ENCODE measurements around the gene PTGDR2. TPM values are rescaled to one million over a fixed set of nuclear protein-coding genes. Genes with fewer than 3 reads are reported as not detected.

The PTGDR2 gene
- total RNA-seq, 2 donors from 2014 or later: 0.34 to 0.46 TPM

DNA sequence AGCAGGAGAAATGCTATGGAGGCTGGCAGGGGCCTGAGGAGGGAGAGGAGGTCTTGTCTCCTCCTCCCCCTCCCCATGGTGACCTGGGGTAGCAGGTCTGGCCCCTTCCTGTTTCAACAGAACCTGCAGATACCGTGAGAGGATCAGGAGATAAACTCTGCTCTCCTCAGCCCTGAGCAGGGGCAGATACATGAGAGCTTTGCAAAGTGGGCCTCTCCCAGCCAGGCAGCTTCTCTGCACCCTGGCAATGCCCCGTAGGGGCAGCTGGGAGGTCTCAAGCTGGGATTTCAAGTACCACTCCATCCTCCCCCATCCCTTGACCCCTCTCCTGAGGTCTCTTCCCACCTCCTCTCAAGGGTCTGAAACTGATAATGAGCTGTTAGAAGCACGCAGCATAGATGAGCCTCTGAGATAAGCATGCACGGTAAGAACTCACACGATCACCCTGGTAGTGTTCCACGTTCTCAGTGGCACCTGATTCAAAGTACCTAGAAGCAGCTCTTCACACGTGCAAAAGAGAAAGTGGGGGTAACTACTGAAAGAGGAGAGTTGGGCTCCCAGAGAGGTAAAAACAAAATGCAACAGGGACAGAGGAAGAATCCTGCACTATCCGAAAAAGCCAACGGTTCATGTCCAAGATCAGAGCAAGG lies 18.8 kb downstream of the PTGDR2 start:
- Histone ChIP-seq H3K9me3 (no peaks in the 10 kb centered on the region), H3K4me1 (replicated peaks) (no peaks in the 10 kb centered on the region), H3K4me3 (no peak overlapping the region), H3K27me3 (replicated peaks; ENCODE audit: insufficient read depth) (no peaks in the 10 kb centered on the region), H3K27ac (no peak overlapping the region), H3K36me3 (no peaks in the 10 kb centered on the region)
- intact Hi-C loops (cut with DNase I): loop anchor here (5.0 kb wide), 1 partner anchor 290 kb away; no protein-coding TSS in a partner anchor
- no peak for TF ChIP-seq CTCF (IDR thresholded peaks at IDR 0.05)
- no peak for TF ChIP-seq POLR2AphosphoS5 (IDR thresholded peaks at IDR 0.05)
- no peak for TF ChIP-seq POLR2A (IDR thresholded peaks at IDR 0.05)
- 70% methylated on average over 9 of the region's 9 CpGs for WGBS
- no peak for DNase-seq (ENCODE audit: low spot score)

DNA sequence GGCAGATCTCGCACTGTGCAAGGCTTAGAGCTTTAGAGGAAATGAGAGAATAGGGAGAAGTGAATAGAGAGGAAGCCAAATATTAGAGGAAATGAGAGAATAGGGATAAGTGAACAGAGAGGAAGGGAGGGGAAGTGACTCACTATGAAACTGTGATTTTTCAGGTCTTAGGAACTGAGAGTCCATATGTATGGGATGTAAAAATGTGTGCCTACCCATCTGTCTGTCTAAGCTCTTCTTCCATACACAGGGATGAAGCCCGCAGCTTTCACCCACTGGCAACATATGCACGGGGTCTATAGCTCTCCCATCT lies 20.3 kb downstream of the PTGDR2 start:
- Histone ChIP-seq H3K27me3 (replicated peaks; ENCODE audit: insufficient read depth) (no peaks in the 10 kb centered on the region), H3K36me3 (no peaks in the 10 kb centered on the region), H3K27ac (peak overlapping the region; percentile 82 to 83), H3K4me3 (no peak overlapping the region), H3K9me3 (no peaks in the 10 kb centered on the region), H3K4me1 (replicated peaks) (no peaks in the 10 kb centered on the region)
- intact Hi-C loops (cut with DNase I): loop anchor here (5.0 kb wide), 1 partner anchor 292 kb away; no protein-coding TSS in a partner anchor
- 79% methylated on average over 3 of the region's 3 CpGs for WGBS
- DNase-seq (ENCODE audit: low spot score): no peak
- no peak for TF ChIP-seq POLR2A (IDR thresholded peaks at IDR 0.05)
- no peak for TF ChIP-seq CTCF (IDR thresholded peaks at IDR 0.05)
- no peak for TF ChIP-seq POLR2AphosphoS5 (IDR thresholded peaks at IDR 0.05)

DNA sequence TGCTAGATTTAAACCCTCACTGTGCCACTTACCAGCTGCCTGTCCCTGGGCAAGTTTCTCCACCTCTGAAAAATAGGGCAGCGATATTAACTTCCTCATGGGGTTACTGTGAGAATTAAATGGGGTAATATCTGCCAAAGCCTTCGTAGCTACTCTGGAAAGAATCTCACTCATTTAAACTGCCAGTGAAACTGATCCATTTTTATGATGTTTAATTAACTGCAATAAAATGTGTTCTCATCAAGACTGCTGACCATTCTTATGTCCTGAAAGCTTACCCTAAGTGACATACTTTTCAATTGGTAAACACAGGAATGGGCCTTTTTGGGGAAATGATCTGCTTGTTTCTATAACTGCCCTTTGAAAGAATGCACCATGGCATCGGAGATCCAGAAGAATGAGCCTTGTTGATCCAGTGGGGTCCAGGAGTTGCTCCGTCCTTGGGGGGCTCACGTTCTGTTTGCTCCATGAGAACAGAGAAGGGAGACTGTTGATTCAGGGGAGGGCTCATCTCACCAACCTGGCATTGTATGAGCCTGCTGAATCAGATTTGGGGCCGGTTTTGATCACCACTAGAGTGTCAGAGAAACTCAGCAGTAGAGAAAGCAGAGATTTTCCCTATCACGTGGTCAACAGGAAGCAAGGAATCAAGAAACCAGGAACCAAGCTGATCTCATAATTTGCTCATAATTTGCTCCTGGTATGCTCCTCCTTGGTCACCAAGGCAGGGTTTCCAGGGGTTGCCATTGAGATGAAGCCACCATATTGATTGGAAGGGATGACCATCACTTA lies 20.8 kb downstream of the PTGDR2 start:
- Histone ChIP-seq H3K36me3 (no peaks in the 10 kb centered on the region), H3K27ac (peak overlapping the region; percentile 82 to 83), H3K9me3 (no peaks in the 10 kb centered on the region), H3K4me1 (replicated peaks) (no peaks in the 10 kb centered on the region), H3K4me3 (no peak overlapping the region), H3K27me3 (replicated peaks; ENCODE audit: insufficient read depth) (no peaks in the 10 kb centered on the region)
- DNase-seq (ENCODE audit: low spot score): peak; percentile 75
- intact Hi-C loops (cut with DNase I): loop anchor here (5.0 kb wide), 1 partner anchor 292 kb away; no protein-coding TSS in a partner anchor
- WGBS: 27% methylated on average over 7 of the region's 7 CpGs
- TF ChIP-seq CTCF (IDR thresholded peaks at IDR 0.05) (no peak), POLR2A (IDR thresholded peaks at IDR 0.05) (no peak), POLR2AphosphoS5 (IDR thresholded peaks at IDR 0.05) (peak; percentile 59)

DNA sequence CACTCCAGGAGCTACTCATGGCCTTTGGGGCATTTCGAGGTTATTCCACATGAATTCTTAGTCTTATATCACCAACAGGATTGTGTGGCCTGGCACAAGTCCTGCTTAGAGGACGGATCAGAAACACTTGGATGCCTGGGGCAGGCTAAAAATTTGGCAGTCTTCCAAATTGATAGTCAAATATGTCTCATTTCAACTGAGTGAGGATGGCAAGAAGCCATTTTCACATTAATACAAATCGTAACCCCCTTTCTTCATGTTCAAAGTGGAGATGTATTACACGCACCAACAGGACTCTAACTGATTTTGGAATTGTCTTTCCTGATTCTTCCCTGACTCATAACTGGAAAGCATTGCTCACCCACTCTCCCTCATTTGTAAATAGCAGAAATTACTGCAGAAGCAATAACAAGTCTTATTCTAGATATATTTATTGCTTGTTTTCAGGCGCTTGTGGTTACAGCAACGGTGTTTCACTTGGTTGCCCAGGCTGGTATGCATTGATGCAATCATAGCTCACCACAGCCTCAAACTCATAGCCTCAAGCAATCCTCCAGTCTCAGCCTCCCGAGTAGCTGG lies 24.2 kb downstream of the PTGDR2 start:
- WGBS: 40% methylated on average over 7 of the region's 7 CpGs
- no peaks in the 10 kb centered on the region for H3K9me3 ChIP-seq
- H3K27me3 ChIP-seq (replicated peaks; ENCODE audit: insufficient read depth): no peaks in the 10 kb centered on the region
- H3K4me3 ChIP-seq: no peak overlapping the region
- no peak for DNase-seq (ENCODE audit: low spot score)
- H3K27ac ChIP-seq: no peak overlapping the region
- H3K36me3 ChIP-seq: no peaks in the 10 kb centered on the region
- no peak for TF ChIP-seq POLR2A (IDR thresholded peaks at IDR 0.05)
- TF ChIP-seq CTCF (IDR thresholded peaks at IDR 0.05): no peak
- TF ChIP-seq POLR2AphosphoS5 (IDR thresholded peaks at IDR 0.05): no peak
- no peaks in the 10 kb centered on the region for H3K4me1 ChIP-seq (replicated peaks)
- intact Hi-C loops (cut with DNase I): loop anchor here (1.0 kb wide), 1 partner anchor 68 kb away; no protein-coding TSS in a partner anchor
